GM19025 (cell line): ENCODE measurements around the gene MBD6.

Experiments
- ATAC-seq: cut with Tn5 transposase; IDR thresholded peaks from one replicate; pipeline ENCODE4 v1.9.1; 2021; ENCODE audit warnings: mild to moderate bottlenecking, low read depth, moderate library complexity; ENCODE audit not compliant: unreplicated experiment

Gene MBD6

GRCh38 chr12:57527184-57527583 is 4.6 kb downstream of the MBD6 start:
- no peak for ATAC-seq

DNA sequence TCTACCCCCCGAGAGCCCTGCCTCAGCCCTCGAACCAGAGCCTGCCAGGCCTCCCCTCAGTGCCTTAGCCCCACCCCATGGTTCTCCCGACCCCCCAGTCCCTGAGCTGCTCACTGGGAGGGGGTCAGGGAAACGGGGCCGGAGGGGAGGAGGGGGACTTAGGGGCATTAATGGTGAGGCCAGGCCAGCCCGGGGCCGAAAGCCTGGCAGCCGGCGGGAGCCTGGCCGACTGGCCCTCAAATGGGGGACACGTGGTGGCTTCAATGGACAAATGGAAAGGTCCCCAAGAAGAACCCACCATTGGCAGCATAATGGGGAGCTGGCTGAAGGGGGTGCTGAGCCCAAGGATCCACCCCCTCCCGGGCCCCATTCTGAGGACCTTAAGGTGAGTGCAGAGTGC is 5.6 kb downstream of the MBD6 start:
- ATAC-seq, result no peak

DNA sequence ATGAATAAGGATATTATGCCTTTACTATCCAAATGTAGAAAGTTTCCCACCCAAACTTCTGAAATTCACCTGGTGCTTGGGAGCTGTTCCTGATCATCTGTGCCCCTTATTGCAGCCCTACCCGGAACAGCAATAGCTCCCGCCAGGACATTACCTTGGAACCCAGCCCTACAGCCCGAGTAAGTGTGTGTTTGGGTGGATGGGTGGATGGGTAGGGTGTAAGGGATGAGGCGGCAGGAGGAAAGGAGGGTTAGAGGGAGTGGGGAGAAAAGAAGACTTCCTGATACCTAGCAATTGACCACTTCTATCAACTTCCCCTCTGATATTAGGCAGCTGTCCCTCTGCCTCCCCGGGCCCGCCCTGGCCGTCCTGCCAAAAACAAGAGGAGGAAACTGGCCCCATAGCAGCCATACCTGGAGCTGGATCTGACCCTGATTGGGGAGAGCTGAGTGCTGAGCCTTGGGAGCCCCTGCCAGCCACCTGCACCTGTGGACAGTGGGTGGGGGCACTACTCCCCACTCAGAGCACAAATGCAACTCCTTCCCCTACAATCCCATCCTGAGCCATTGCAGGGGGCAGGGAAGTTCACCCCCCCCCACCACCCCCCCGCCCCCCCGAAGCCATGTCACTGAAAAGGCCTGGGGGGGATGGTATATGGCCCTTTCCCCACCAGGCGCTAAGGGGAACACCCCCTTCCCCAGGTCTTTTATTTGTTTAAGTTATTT is 6.4 kb downstream of the MBD6 start:
- ATAC-seq, result no peak

DNA sequence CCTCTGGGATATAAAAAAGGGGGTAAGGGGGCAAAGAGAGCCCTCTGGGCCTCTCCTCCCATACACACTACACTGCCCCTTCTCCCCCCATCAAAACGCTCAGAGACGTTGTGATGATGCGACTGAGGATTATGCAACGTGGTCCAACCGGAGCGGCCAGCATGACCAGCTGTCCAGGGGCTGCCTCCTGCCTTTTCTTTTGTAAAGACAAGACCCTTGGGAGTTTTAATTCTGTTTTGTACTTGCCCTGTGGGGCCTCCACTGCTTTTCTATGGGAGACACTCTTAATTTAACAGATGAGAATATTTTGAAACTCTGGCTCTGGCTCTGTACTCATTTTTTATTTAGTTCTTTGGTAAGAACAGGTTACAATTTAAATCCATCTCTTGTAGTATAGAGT is 7.2 kb downstream of the MBD6 start:
- no peak for ATAC-seq

DNA sequence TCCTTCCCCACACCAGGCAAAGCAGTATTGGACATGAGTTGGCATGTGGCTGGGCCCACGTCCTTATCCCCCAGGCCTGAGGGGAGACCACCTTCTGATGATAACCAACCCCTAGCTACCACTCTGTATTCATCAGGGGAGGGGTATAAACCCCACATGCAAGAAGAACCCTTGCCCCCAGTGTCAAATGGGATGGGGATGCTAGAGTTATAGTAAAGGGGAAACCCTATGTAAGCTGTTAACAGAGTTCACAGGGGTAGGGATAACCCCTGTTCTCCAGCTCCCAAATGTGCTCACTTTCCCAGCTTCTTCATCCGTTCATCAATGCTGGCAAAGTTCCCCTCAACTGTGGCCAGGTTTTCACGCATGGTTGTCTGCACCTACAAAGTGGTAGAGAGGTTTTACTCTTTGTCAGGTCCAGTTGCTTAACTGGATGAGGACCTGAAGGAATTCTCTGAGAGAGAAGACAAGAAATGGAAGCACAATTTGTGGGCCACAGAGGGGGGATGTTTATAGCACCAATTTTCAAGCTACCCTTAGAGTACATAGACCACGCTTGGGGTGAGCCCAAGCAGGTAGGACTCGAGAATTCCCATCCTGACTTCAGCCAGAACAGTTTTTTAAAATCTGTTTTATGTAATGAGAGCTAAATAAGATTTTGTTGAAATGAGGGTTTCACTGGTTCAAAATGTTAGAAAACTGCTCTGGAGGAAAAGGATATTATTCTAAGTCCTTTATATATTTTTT is 7.9 kb downstream of the MBD6 start:
- ATAC-seq, result no peak

DNA sequence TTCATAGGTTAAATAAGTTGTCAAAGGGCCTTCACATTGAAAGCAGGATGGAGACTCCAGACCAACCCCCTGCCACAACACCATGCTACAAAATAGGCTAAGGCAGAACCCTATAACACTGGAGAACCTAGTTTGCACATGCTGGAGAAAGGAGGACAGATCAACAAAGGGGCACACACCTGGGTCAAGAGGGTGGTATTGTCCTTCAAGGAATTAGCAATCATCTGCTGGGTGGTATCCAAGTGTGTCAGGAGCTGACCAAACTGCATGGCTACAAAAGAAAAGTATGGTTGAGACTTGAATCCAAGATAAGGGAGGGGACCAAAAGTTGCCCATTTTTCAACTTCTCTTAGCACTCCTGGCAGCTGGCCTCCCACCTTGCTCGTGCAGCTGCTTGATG is 9.2 kb downstream of the MBD6 start:
- no peak for ATAC-seq

DNA sequence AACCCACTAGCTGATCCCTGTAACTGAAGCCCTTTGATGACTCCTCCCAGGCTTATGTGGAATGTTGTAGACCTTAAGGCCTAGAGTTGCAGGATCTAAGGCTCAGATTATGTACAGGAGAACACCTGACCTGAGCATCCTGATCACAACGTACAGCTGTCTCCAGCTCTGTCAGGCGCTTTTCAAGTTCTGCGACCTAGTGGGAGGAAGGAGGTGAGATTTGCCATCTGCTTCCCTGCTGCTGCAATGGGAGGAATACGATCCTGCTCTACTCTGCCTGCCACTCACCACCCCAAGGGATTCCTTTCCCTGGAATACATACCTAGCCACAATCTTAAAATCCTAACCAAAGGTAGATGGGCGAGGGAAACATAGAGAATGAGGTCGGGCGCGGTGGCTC is 10.5 kb downstream of the MBD6 start:
- ATAC-seq, result no peak

- ATAC-seq, result no peak
These were observed 11.6 kb downstream of the MBD6 start for GRCh38 chr12:57534250-57534649.

GRCh38 chr12:57534991-57535543 is 12.4 kb downstream of the MBD6 start:
- ATAC-seq, result no peak

DNA sequence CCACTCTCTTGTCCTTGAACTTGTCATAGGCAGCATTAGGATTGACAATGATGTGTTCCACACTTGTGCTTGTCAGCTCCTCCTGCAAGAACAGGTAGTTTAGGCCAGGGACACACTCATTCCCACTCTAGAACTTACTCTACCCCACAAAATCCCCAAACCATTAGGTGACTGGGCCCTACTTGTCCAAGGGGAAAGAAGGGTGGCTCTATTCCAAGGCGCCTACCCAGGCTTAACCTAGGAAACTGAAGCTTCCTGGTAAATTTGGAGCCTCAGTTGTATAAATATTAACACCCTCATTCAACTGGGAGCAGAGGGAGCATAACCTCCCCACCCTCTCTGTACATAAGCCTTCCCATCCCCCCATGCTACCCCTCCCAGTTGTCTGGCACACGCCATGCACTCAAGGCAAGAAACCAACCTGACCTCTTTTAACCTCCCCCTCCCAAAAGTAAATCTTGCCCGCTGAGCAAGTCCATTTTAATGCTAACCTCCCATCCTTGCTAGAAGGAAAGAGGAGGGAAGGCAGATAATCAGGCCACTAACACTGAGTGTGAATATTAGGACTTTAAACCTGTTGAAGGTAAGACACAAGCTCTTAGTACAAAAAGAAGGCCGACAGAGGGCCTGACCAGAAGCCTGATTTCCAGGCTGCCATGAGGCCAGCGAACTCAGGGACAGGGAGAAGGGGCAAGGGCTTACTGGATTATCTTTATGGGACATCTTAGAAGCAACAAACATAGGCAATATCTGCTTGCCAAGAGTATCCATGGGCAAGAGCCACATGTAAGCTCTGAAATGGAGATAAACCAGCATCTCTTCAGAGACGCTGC is 13.4 kb downstream of the MBD6 start:
- no peak for ATAC-seq

GRCh38 chr12:57536597-57536942 is 13.9 kb downstream of the MBD6 start:
- no peak for ATAC-seq

DNA sequence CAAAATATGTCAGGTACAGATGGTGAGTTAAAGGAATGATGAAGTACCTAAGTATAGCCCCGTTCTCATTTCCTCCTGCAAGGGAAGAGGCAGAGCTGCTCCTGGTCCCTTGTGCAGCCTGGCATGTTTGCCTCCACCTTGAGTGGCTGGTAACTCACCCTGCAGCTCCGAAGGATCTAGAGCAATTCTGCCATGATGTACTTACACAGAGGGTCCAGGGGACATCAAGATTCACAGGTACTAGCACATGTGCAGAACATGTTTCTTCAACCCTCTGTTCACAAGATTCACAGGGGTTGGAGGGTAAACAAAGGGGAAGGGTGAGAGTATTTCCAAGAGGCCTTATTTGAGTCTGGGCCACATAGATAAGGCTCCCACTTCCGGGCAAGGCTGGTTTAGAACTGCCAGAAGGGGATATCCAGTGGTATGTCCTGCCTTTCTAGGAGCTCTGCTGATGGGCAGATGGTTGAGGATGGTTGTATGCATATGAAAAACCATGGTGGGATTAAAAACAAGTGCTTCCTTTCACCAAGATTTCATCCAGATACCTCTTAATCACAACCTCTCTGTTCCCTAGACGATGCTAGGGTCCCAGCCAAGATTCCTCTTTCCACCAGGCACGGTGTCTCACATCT is 16.6 kb downstream of the MBD6 start:
- ATAC-seq, result no peak

DNA sequence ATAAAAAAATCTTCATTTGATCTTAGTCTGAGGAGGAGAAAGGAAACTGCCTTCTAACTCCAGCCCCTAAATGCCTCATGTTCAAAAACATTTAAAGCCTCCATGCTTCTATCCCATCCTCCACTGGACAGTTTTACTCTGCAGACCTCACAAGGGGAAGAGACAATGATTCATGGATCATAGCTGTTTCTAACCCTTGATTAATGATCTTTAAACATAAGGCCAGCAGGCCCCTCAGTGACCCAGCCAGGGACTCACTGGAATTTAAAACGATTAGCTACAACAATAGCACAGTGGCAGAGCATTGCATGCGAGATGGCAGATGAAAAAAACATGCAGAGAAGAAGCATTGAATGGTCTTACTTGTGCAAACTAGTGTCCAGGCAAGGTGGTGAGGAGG is 18.4 kb downstream of the MBD6 start:
- ATAC-seq, result no peak

DNA sequence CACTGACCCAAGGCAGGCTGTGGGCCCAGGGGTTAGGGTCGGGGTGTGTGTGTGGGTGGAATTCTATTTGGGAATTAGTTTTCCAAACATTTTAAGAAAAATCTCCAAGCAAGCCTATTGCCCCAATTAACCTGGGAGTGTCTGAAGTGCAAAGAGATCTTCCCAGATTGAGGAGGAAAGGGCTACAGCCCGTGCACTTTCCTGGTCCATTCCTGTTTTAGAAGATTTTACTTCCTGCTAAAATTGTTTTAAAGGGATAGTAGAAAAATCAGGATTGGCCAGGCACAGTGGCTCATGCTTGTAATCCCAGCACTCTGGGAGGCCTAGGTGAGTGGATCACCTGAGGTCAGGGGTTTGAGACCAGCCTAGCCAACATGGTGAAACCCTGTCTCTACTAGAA is 19.1 kb downstream of the MBD6 start:
- ATAC-seq, result no peak

DNA sequence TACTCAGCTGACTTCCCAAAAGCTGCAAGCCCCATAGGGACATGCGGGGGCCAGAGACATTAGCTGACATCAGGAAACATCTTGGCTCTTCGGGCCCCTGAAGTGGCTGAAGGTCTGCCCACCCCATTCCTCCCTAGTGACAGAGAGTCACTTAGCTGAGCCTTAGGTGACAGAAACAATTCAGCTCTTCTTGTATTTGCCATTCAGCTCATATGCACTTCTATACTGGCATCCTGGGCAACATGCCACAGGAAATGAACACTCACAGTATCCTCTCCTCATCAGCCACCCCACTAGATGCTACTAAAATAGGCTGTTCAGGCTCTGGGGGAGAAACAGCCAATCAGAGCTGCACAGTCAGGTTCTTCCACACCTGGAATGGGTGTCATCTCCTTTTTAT is 21.0 kb downstream of the MBD6 start:
- ATAC-seq, result no peak

DNA sequence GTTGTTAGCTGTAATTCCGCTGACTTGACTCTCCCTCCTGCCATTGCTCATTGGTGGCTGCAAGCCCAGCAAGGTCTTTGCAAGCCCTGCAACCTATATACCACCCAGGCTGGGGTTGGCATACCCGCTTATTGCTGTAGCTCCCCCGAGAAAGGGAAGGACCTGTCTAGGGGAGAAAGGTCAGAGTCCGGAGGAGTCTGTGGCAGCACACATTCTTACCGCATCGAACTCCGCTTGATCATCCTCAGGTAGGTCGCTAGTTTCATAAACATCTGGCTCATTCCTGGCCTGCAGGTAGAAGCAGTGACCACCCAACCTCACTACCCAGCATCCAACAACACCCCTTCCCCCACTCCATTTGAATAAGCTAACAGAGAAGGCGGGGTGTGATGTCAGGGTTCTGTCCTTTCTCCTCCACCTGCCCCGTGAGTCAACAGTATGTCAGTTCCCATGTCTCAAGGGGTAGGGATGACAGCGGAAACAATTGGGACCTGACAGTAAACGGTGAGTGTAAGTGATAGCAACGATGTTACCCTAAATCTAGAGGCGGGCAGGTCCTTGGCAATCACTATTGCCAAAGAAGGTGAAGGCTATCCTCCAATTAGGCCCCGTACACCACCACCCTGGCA is 23.3 kb downstream of the MBD6 start:
- no peak for ATAC-seq

DNA sequence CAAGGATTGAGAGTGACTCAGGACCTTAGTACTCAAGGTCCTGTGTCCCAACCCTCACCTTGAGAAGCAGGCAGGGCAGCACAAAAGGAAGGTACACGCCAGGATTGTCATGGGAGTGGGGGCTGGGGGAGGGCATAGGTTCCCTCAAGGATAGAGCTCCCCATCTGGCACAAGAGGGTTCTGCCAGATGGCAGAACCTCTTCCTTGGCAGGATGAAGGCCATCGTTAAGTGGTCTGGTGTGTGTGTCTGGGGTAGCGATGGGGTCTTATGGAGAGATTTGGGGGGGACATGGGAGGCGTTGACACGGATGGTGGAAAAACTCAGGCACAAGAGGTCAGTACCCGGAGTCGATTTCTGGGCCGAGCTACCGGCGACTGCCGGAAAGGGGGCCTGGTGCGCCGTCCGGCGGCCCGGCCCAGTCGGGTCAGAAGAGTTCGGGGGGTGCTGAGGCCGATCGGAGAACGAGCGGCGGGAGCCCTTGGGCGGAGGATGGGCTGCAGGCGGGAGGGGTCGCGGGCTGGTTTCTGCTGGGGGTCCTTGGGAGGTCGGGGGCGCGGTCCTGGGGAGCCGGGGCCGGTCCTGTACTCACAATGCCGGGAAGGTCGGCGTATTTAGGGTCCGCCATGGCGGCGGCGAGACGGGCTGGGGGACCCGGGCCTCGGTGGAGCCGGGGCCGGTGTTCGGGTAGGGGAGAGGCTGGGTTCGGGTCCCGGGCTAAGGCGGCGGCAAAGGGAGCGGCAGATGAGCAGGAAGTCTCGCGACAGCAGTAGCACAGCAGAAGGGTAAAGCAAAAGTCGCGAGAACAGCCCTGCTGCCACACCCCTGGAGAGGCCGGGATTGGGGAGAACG is 24.0 kb downstream of the MBD6 start, which contains the start of gene DCTN2:
DCTN2 (minus strand) TSS at position 755 of the 850 bp plus-strand sequence; CDS start at position 626, 129 bp downstream.
- peak; percentile 98 for ATAC-seq

DNA sequence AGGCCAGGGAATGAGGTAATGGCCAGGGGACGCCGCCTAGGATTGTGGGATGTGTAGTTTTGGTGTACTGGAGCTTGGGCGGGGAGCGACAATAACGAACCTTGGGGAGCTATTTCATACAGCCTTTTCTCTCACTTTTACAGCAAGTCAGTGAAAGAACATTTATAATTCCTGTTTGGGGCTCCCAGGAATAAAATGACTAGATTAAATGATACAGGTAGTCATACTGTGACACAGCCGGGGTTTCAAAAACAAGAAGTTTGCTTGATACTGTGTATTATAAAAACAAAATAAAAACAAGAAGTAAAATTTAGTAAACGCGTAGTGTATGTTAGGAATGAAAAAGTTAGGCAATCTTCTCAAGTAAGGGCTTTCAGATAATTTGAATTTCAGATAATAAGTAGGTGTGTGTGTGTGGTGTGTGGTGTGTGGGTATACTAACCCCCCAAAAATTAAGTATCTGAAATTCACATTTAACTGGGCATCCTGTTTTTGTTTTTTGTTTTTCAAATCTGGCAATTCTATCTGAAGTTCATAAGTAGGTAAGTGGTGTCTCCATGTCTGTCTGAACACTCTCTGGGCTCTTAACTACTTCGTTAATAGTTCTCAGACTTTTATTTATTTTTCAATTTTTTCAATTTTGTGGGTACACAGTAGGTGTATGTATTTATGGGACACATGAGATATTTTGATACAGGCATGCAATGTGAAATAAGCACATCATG is 24.8 kb downstream of the MBD6 start:
- no peak for ATAC-seq

DNA sequence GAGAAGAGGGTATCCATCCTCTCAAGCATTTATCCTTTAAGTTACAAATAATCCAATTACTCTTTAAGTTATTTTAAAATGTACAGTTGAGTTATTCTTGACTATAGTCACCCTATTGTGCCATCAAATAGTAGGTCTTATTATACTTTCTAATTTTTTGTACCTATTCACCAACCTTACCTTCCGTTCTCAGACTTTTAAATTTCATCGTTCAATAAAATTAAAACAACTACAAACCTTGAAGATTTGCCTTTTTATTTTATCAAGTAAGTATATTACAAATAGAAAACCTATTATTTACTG is 25.3 kb downstream of the MBD6 start:
- ATAC-seq, result no peak
